A673 (cell line): ENCODE results near the gene XIRP1.

Experiments used
- EZH2 ChIP-seq: fragments of 200-600 bp; sonication (generic); IDR thresholded peaks from 2 replicates; pipeline ENCODE4 v1.6.1; 2017; ENCODE audit warnings: borderline replicate concordance, low read depth, mild to moderate bottlenecking, mixed read lengths, antibody characterized with exemption, low read length; ENCODE audit not compliant: poor library complexity, severe bottlenecking
- TF ChIP-seq, protein P1 (sequence below): fragments of 300-800, 200-600 bp; sonication (generic); conservative IDR thresholded peaks from 2 replicates; pipeline ENCODE4 v1.5.1; 2017; ENCODE audit warnings: low read depth, mild to moderate bottlenecking, antibody characterized with exemption, low read length, moderate library complexity, mixed read lengths

GRCh38 chr3:39168156-39168780, 24.1 kb downstream of the XIRP1 start:
- TF ChIP-seq EZH2: no peak
- TF ChIP-seq, protein P1, sequence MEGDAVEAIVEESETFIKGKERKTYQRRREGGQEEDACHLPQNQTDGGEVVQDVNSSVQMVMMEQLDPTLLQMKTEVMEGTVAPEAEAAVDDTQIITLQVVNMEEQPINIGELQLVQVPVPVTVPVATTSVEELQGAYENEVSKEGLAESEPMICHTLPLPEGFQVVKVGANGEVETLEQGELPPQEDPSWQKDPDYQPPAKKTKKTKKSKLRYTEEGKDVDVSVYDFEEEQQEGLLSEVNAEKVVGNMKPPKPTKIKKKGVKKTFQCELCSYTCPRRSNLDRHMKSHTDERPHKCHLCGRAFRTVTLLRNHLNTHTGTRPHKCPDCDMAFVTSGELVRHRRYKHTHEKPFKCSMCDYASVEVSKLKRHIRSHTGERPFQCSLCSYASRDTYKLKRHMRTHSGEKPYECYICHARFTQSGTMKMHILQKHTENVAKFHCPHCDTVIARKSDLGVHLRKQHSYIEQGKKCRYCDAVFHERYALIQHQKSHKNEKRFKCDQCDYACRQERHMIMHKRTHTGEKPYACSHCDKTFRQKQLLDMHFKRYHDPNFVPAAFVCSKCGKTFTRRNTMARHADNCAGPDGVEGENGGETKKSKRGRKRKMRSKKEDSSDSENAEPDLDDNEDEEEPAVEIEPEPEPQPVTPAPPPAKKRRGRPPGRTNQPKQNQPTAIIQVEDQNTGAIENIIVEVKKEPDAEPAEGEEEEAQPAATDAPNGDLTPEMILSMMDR: no peak
